NCI-H187 (cell line): ENCODE measurements around the gene PDGFC.
A peak's percentile ranks its signal among the peaks of the same experiment; 100 is the strongest.

Source experiments
- DNase-seq, 2 experiments: peaks; one replicate each; lab custom pipeline; 2025; lab: John Stamatoyannopoulos, UW

PDGFC gene

GRCh38 chr4:156829201-156829873 lies 142.3 kb downstream of the PDGFC start:
- no peak for DNase-seq

- DNase-seq = no peak
These were observed 144.1 kb downstream of the PDGFC start for GRCh38 chr4:156827519-156827918.

GRCh38 chr4:156825074-156825473 lies 146.5 kb downstream of the PDGFC start:
- no peak for DNase-seq

- no peak for DNase-seq
These were observed 147.0 kb downstream of the PDGFC start for GRCh38 chr4:156824451-156825060.

- DNase-seq = no peak
These were observed 150.7 kb downstream of the PDGFC start for GRCh38 chr4:156820931-156821330.

GRCh38 chr4:156816360-156816755 lies 155.2 kb downstream of the PDGFC start:
- no peak for DNase-seq

- peak; percentile 24 to 30 for DNase-seq
These were observed 155.8 kb downstream of the PDGFC start for GRCh38 chr4:156815717-156816359.

GRCh38 chr4:156811963-156812362 lies 159.6 kb downstream of the PDGFC start:
- DNase-seq = no peak

GRCh38 chr4:156811286-156811685 lies 160.3 kb downstream of the PDGFC start:
- no peak for DNase-seq

GRCh38 chr4:156805696-156806095 lies 165.9 kb downstream of the PDGFC start:
- DNase-seq = no peak

- DNase-seq = no peak
These were observed 168.5 kb downstream of the PDGFC start for GRCh38 chr4:156803056-156803455.

- no peak for DNase-seq
These were observed 171.1 kb downstream of the PDGFC start for GRCh38 chr4:156800463-156800862.

GRCh38 chr4:156799121-156799589 lies 172.4 kb downstream of the PDGFC start:
- DNase-seq = no peak

- no peak for DNase-seq
These were observed 173.2 kb downstream of the PDGFC start for GRCh38 chr4:156798438-156798837.

GRCh38 chr4:156797206-156797605 lies 174.4 kb downstream of the PDGFC start:
- no peak for DNase-seq

- no peak for DNase-seq
These were observed 175.9 kb downstream of the PDGFC start for GRCh38 chr4:156795727-156796126.

- no peak for DNase-seq
These were observed 176.7 kb downstream of the PDGFC start for GRCh38 chr4:156794863-156795262.

GRCh38 chr4:156792462-156793085 lies 179.0 kb downstream of the PDGFC start:
- DNase-seq = no peak

GRCh38 chr4:156790866-156791265 lies 180.7 kb downstream of the PDGFC start:
- no peak for DNase-seq

- no peak for DNase-seq
These were observed 182.8 kb downstream of the PDGFC start for GRCh38 chr4:156788782-156789181.

GRCh38 chr4:156786713-156787112 lies 184.9 kb downstream of the PDGFC start:
- no peak for DNase-seq

GRCh38 chr4:156784970-156785369 lies 186.6 kb downstream of the PDGFC start:
- no peak for DNase-seq

- no peak for DNase-seq
These were observed 187.6 kb downstream of the PDGFC start for GRCh38 chr4:156783966-156784365.
